ENCODE results near the gene SLX9. TPM values are rescaled to one million over a fixed set of nuclear protein-coding genes. Genes with fewer than 3 reads are reported as not detected.

SLX9 gene
- 16.2 and 21.5 TPM in 2 replicates for total RNA-seq

DNA sequence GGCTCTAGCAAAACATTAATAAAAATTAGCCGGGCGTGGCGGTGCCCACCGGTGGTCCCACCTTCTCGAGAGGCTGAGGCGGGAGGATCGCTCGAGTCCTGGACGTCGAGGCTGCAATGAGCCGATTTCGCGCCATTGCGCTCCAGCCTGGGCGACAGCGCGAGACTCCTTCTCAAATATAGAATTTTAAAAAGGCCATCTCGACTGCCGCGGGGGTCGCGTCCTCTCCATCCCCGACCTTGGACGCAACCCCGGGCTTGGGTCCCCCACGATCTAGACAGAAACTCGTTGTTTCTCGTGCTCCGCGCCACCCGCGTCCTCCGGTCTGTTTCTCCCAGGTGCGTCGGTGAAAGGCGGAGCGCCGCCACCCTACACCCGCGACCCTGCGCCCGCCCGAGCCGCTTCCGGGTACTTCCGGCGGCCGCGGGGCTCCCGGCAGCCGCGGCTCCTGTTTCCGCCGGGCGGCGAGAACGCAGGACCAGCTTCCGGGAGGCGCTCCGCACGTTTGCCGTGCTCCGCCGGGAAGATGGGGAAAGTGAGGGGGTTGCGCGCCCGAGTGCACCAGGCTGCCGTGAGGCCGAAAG lies at the start of gene SLX9:
TSS of gene SLX9 (plus strand) at position 498 of the 584 bp plus-strand sequence. CDS start at position 527, 29 bp downstream.

DNA sequence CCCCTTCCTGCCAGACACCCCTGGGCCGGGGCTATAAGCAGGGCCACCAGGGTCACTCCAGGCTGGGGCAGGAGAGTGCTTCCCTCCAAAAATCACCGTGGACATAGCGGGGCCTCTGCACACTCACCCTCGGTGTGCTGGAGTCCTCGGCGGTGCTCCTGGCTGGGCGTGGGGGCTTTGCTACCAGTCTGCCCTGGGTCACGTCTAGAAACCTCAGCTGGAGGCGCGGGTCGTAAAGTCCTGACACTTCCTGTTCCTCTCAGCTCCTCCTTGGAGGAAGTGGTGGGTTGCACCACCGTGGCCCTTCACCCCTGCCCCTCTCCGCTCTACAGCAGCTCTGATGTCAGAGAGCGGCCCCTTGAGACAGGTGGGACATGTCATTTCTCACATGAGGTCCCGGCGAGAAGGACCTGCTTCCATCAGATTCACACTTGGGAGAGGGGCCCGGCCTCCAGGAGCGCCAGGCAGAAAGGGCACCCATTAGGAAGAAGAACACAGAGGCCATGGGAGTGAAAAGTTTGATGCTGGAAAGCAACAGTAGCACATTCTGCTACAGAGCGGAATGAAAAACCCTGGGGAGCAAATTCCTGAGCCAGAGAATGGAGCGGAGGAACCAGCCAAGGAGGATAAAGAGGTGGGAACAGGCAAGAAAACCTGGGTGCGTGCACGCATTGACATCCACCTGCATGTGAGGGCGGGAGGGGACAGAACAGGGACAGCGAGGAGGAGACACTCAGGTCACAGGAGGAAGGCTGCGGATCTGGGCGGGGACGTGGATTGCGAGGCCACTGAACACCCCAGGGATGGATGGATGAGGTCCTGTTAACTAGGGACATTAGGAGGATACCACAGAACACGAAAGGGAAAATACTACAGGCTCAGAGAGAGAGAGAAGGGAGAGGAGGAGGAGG lies 18.9 kb upstream of the SLX9 start, which contains the start of gene ITGB2:
TSS of gene ITGB2 (minus strand) at position 206 of the 911 bp plus-strand sequence. CDS start 10,117 bp downstream, outside the sequence.

Other genes with a start within 250 kb of the SLX9 start
- not detected in 2 replicates for gene KRTAP10-12, start 242.9 kb upstream of the SLX9 start, total RNA-seq
- gene TSPEAR, start 228.5 kb upstream of the SLX9 start, total RNA-seq, result not detected in 2 replicates
- 32.4 and 34.8 TPM in 2 replicates for gene UBE2G2, start 138.2 kb upstream of the SLX9 start, total RNA-seq
- 84.1 and 90.5 TPM in 2 replicates for gene SUMO3, start 122.0 kb upstream of the SLX9 start, total RNA-seq
- gene PTTG1IP, start 66.3 kb upstream of the SLX9 start, total RNA-seq, result 164 and 191 TPM in 2 replicates
- gene ITGB2, start 19.1 kb upstream of the SLX9 start, total RNA-seq, result 0.34 TPM in 1 of 2 replicates, not detected in the other
- 6.2 and 8.0 TPM in 2 replicates for gene ADARB1, start 134.6 kb downstream of the SLX9 start, total RNA-seq